WTC11 (cell line): ENCODE measurements around the gene PKM. TPM values are rescaled to one million over a fixed set of nuclear protein-coding genes. Genes with fewer than 3 reads are reported as not detected.
A peak's percentile ranks its signal among the peaks of the same experiment; 100 is the strongest.

Source experiments
- ATAC-seq: fragments of 200-7000 bp; cut with Tn5 transposase; 2 replicates; pipeline ENCODE4 v1.10.0; 2021; ENCODE audit warnings: mild to moderate bottlenecking, moderate library complexity
- CTCF ChIA-PET: fragments of 300-600 bp; sonication (Branson Sonifier 250); formaldehyde crosslinking; loops from one replicate; lab custom pipeline; 2021; ENCODE audit warnings: antibody characterized with exemption; lab: Charles Lee
- POLR2A ChIA-PET: fragments of 350-600 bp; sonication (Branson Sonifier 250); formaldehyde crosslinking; loops from one replicate; lab custom pipeline; 2021; ENCODE audit warnings: antibody characterized with exemption; lab: Charles Lee
- DNase-seq: peaks from one replicate; pipeline ENCODE4 v3.0.0; 2021; ENCODE audit warnings: low spot score
- H3K27ac Mint-ChIP-seq: 2 replicates; pipeline ENCODE4 v1.8.0; 2021; ENCODE audit warnings: mixed read lengths
- H3K27me3 Mint-ChIP-seq: 2 replicates; pipeline ENCODE4 v1.8.0; 2021; ENCODE audit warnings: low read depth, mild to moderate bottlenecking, moderate library complexity, mixed read lengths
- H3K36me3 Mint-ChIP-seq: 2 replicates; pipeline ENCODE4 v1.8.0; 2021; ENCODE audit warnings: mixed read lengths
- H3K4me1 Mint-ChIP-seq: 2 replicates; pipeline ENCODE4 v1.8.0; 2022; ENCODE audit warnings: mixed read lengths
- H3K4me3 Mint-ChIP-seq: 2 replicates; pipeline ENCODE4 v1.8.0; 2021; ENCODE audit warnings: mild to moderate bottlenecking, moderate library complexity, mixed read lengths
- H3K9me3 Mint-ChIP-seq: 2 replicates; pipeline ENCODE4 v1.8.0; 2021; ENCODE audit warnings: mixed read lengths
- ATF1 ChIP-seq: sonication (generic); formaldehyde crosslinking; IDR thresholded peaks from 2 replicates; pipeline ENCODE4 v1.8.1; 2023; ENCODE audit warnings: mild to moderate bottlenecking, moderate library complexity, missing genetic modification reagents
- ATF2 ChIP-seq: sonication (generic); formaldehyde crosslinking; IDR thresholded peaks from 2 replicates; pipeline ENCODE4 v1.8.1; 2022; ENCODE audit warnings: low read depth, missing genetic modification reagents, borderline replicate concordance
- EMX1 ChIP-seq: fragments of 250-450 bp; sonication (Bioruptor Pico); IDR thresholded peaks from 2 replicates; pipeline ENCODE4 v1.8.0; 2021; ENCODE audit warnings: mild to moderate bottlenecking
- ESRRA ChIP-seq: sonication (generic); formaldehyde crosslinking; IDR thresholded peaks from 2 replicates; pipeline ENCODE4 v1.8.1; 2022; ENCODE audit warnings: mild to moderate bottlenecking, missing genetic modification reagents, borderline replicate concordance
- JUN ChIP-seq: sonication (generic); formaldehyde crosslinking; IDR thresholded peaks from 2 replicates; pipeline ENCODE4 v1.8.0; 2023; ENCODE audit warnings: mild to moderate bottlenecking, missing genetic modification reagents
- NFE2L1 ChIP-seq: sonication (generic); formaldehyde crosslinking; IDR thresholded peaks from 2 replicates; pipeline ENCODE4 v1.8.1; 2023; ENCODE audit warnings: missing genetic modification reagents
- RELA ChIP-seq: sonication (generic); formaldehyde crosslinking; IDR thresholded peaks from 2 replicates; pipeline ENCODE4 v1.8.1; 2022; ENCODE audit warnings: missing genetic modification reagents, mild to moderate bottlenecking, borderline replicate concordance
- SOX15 ChIP-seq: fragments of 250-450 bp; sonication (Bioruptor Pico); IDR thresholded peaks from 2 replicates; pipeline ENCODE4 v1.9.0; 2021; ENCODE audit warnings: mild to moderate bottlenecking
- SP1 ChIP-seq: sonication (generic); formaldehyde crosslinking; conservative IDR thresholded peaks from 2 replicates; pipeline ENCODE4 v1.8.1; 2022; ENCODE audit warnings: missing genetic modification reagents
- USF2 ChIP-seq: sonication (generic); formaldehyde crosslinking; IDR thresholded peaks from 2 replicates; pipeline ENCODE4 v1.8.1; 2023; ENCODE audit warnings: mild to moderate bottlenecking, missing genetic modification reagents, moderate library complexity
- ZNF219 ChIP-seq: sonication (generic); formaldehyde crosslinking; IDR thresholded peaks from 2 replicates; pipeline ENCODE4 v1.8.0; 2023; ENCODE audit warnings: missing genetic modification reagents, mild to moderate bottlenecking, borderline replicate concordance
- ZNF281 ChIP-seq: sonication (generic); formaldehyde crosslinking; IDR thresholded peaks from 2 replicates; pipeline ENCODE4 v1.8.0; 2023; ENCODE audit warnings: mild to moderate bottlenecking, missing genetic modification reagents
- ZNF671 ChIP-seq: fragments of 250-450 bp; sonication (Bioruptor Pico); IDR thresholded peaks from 2 replicates; pipeline ENCODE4 v1.8.0; 2021; ENCODE audit warnings: mild to moderate bottlenecking
- total RNA-seq: library from RNA; stranded (reverse); gene quantifications from 3 replicates; pipeline ENCODE4 v1.2.3, GENCODE V29; 2021
- TF ChIP-seq, protein P1 (sequence below): sonication (generic); formaldehyde crosslinking; IDR thresholded peaks from 2 replicates; pipeline ENCODE4 v1.8.0; 2022; ENCODE audit warnings: mild to moderate bottlenecking, missing genetic modification reagents
- TF ChIP-seq, protein P2 (sequence below): fragments of 200-600 bp; IDR thresholded peaks from 2 replicates; pipeline ENCODE4 v1.8.0; 2022; ENCODE audit warnings: antibody characterized with exemption
- TF ChIP-seq, protein P3 (sequence below): sonication (generic); formaldehyde crosslinking; IDR thresholded peaks from 2 replicates; pipeline ENCODE4 v1.8.0; 2022; ENCODE audit warnings: missing genetic modification reagents

Gene PKM
- total RNA-seq, 1 experiment from 2014 or later: 858 TPM

- no peak for DNase-seq
- Mint-ChIP-seq H3K36me3 (no peaks in the 10 kb centered on the region), H3K4me3 (no peak overlapping the region), H3K27ac (peak overlapping the region; percentile 20)
- CTCF ChIA-PET: interaction anchor here (0.7 kb wide), 1 partner anchor 134 kb away, joined by 3 read pairs; no protein-coding TSS in a partner anchor
- TF ChIP-seq, protein P1, sequence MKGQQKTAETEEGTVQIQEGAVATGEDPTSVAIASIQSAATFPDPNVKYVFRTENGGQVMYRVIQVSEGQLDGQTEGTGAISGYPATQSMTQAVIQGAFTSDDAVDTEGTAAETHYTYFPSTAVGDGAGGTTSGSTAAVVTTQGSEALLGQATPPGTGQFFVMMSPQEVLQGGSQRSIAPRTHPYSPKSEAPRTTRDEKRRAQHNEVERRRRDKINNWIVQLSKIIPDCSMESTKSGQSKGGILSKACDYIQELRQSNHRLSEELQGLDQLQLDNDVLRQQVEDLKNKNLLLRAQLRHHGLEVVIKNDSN: no peak
- TF ChIP-seq USF2 (CRISPR knock-in tag) (no peak), RELA (CRISPR knock-in tag) (no peak), ATF2 (CRISPR knock-in tag) (no peak), ATF1 (no peak), JUN (no peak), ESRRA (CRISPR knock-in tag) (no peak), EMX1 (CRISPR knock-in tag) (no peak), NFE2L1 (CRISPR knock-in tag) (no peak)
- TF ChIP-seq, protein P2, sequence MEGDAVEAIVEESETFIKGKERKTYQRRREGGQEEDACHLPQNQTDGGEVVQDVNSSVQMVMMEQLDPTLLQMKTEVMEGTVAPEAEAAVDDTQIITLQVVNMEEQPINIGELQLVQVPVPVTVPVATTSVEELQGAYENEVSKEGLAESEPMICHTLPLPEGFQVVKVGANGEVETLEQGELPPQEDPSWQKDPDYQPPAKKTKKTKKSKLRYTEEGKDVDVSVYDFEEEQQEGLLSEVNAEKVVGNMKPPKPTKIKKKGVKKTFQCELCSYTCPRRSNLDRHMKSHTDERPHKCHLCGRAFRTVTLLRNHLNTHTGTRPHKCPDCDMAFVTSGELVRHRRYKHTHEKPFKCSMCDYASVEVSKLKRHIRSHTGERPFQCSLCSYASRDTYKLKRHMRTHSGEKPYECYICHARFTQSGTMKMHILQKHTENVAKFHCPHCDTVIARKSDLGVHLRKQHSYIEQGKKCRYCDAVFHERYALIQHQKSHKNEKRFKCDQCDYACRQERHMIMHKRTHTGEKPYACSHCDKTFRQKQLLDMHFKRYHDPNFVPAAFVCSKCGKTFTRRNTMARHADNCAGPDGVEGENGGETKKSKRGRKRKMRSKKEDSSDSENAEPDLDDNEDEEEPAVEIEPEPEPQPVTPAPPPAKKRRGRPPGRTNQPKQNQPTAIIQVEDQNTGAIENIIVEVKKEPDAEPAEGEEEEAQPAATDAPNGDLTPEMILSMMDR: no peak
- TF ChIP-seq, protein P3, sequence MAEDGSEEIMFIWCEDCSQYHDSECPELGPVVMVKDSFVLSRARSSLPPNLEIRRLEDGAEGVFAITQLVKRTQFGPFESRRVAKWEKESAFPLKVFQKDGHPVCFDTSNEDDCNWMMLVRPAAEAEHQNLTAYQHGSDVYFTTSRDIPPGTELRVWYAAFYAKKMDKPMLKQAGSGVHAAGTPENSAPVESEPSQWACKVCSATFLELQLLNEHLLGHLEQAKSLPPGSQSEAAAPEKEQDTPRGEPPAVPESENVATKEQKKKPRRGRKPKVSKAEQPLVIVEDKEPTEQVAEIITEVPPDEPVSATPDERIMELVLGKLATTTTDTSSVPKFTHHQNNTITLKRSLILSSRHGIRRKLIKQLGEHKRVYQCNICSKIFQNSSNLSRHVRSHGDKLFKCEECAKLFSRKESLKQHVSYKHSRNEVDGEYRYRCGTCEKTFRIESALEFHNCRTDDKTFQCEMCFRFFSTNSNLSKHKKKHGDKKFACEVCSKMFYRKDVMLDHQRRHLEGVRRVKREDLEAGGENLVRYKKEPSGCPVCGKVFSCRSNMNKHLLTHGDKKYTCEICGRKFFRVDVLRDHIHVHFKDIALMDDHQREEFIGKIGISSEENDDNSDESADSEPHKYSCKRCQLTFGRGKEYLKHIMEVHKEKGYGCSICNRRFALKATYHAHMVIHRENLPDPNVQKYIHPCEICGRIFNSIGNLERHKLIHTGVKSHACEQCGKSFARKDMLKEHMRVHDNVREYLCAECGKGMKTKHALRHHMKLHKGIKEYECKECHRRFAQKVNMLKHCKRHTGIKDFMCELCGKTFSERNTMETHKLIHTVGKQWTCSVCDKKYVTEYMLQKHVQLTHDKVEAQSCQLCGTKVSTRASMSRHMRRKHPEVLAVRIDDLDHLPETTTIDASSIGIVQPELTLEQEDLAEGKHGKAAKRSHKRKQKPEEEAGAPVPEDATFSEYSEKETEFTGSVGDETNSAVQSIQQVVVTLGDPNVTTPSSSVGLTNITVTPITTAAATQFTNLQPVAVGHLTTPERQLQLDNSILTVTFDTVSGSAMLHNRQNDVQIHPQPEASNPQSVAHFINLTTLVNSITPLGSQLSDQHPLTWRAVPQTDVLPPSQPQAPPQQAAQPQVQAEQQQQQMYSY (CRISPR knock-in tag): no peak
- TF ChIP-seq, all 79 proteins: peak for 0
- POLR2A ChIA-PET: no interaction called here
- H3K27me3 Mint-ChIP-seq: no peaks in the 10 kb centered on the region; the same call in 1 of the 2 replicates
- H3K9me3 Mint-ChIP-seq: no peaks in the 10 kb centered on the region
- no peak for ATAC-seq
- peaks cover 12% of the 10 kb centered on the region for H3K4me1 Mint-ChIP-seq
These were observed 55.6 kb downstream of the PKM start for GRCh38 chr15:72175186-72176044.

- Mint-ChIP-seq H3K4me1 (peaks cover 12% of the 10 kb centered on the region), H3K36me3 (no peaks in the 10 kb centered on the region), H3K9me3 (no peaks in the 10 kb centered on the region), H3K4me3 (no peak overlapping the region), H3K27ac (peak overlapping the region; percentile 20), H3K27me3 (no peaks in the 10 kb centered on the region; the same call in 1 of the 2 replicates)
- DNase-seq: no peak
- ChIA-PET POLR2A (no interaction called here), CTCF (interaction anchor here (0.6 to 3.3 kb wide), 2 partner anchors 18 to 21 kb away, joined by 4 to 8 read pairs; no protein-coding TSS in a partner anchor)
- ATAC-seq: no peak
- TF ChIP-seq ZNF219 (no peak), ZNF671 (CRISPR knock-in tag) (no peak), ATF2 (CRISPR knock-in tag) (no peak), ZNF281 (no peak), SP1 (no peak), SOX15 (CRISPR knock-in tag) (no peak)
These were observed 56.3 kb downstream of the PKM start for GRCh38 chr15:72174551-72175165.
